ENCODE results near the gene CMTM8. TPM values are rescaled to one million over a fixed set of nuclear protein-coding genes. Genes with fewer than 3 reads are reported as not detected.

CMTM8 gene
- total RNA-seq, 2 experiments from 2014 or later, result 6.1 to 7.5 TPM

- Mint-ChIP-seq H3K4me3 (peak overlapping the region; percentile 68), H3K27ac (peak overlapping the region; percentile 97), H3K9me3 (no peaks in the 10 kb centered on the region), H3K4me1 (ENCODE audit: low read depth) (peaks cover 73% of the 10 kb centered on the region), H3K36me3 (ENCODE audit: low read depth) (no peaks in the 10 kb centered on the region), H3K27me3 (no peaks in the 10 kb centered on the region)
- peaks cover 38% of the 10 kb centered on the region for H3K4me1 ChIP-seq (ENCODE audit: insufficient read depth, low read length)
- H3K27ac ChIP-seq (ENCODE audit: low read depth in 1 of 2, low read length in 2 of 2), result peak overlapping the region; percentile 71 to 80
- POLR2A ChIA-PET, result interaction anchor here (0.6 to 2.1 kb wide), 22 partner anchors 9 to 770 kb away, joined by 3 to 19 read pairs (median 4); partner anchors contain the start of genes CMTM7 and CMTM8
- no peak overlapping the region for H3K4me3 ChIP-seq (ENCODE audit: low read length)
- H3K27me3 ChIP-seq (ENCODE audit: control insufficient read depth in 1 of 2, insufficient read depth in 2 of 2, low read length in 2 of 2), result no peaks in the 10 kb centered on the region
- ATAC-seq (ENCODE audit: poor library complexity), result peak; percentile 74
- no peaks in the 10 kb centered on the region for H3K9me3 ChIP-seq (ENCODE audit: control insufficient read depth in 1 of 2, insufficient read depth in 1 of 2, low read length in 2 of 2)
- CTCF ChIA-PET, result interaction anchor here (0.7 to 2.2 kb wide), 4 partner anchors 9 to 64 kb away, joined by 3 to 7 read pairs (median 3); no protein-coding TSS in a partner anchor
- TF ChIP-seq CTCF (IDR thresholded peaks at IDR 0.05), result no peak
- intact Hi-C loops (cut with DNase I, micrococcal nuclease), result loop anchor here in 1 of 2 experiments (5.0 kb wide), 1 partner anchor 94 kb away; no protein-coding TSS in a partner anchor
- peak in 11 of 14 experiments; percentile 24 to 70 (median 53) for DNase-seq
- no peaks in the 10 kb centered on the region for H3K36me3 ChIP-seq (ENCODE audit: insufficient read depth, low read length)
Measured at GRCh38 chr3:32303399-32303747, 64.9 kb downstream of the CMTM8 start.

GRCh38 chr3:32303977-32304881 is 65.7 kb downstream of the CMTM8 start:
- ChIA-PET CTCF (interaction anchor here (1.0 to 2.2 kb wide), 2 partner anchors 64 to 164 kb away, joined by 4 to 7 read pairs; no protein-coding TSS in a partner anchor), POLR2A (interaction anchor here (0.5 to 2.1 kb wide), 21 partner anchors 8 to 771 kb away, joined by 3 to 19 read pairs (median 4); partner anchors contain the start of genes CMTM7 and CMTM8)
- no peak for TF ChIP-seq CTCF (IDR thresholded peaks at IDR 0.05)
- H3K36me3 ChIP-seq (ENCODE audit: insufficient read depth, low read length), result no peaks in the 10 kb centered on the region
- Mint-ChIP-seq H3K36me3 (ENCODE audit: low read depth) (no peaks in the 10 kb centered on the region), H3K27me3 (no peaks in the 10 kb centered on the region), H3K9me3 (no peaks in the 10 kb centered on the region), H3K27ac (peak overlapping the region; percentile 97), H3K4me3 (no peak overlapping the region), H3K4me1 (ENCODE audit: low read depth) (peaks cover 73% of the 10 kb centered on the region)
- peaks cover 38% of the 10 kb centered on the region for H3K4me1 ChIP-seq (ENCODE audit: insufficient read depth, low read length)
- no peaks in the 10 kb centered on the region for H3K27me3 ChIP-seq (ENCODE audit: control insufficient read depth in 1 of 2, insufficient read depth in 2 of 2, low read length in 2 of 2)
- DNase-seq (no peak), ATAC-seq (ENCODE audit: poor library complexity) (no peak)
- no peaks in the 10 kb centered on the region for H3K9me3 ChIP-seq (ENCODE audit: control insufficient read depth in 1 of 2, insufficient read depth in 1 of 2, low read length in 2 of 2)
- no peak overlapping the region for H3K4me3 ChIP-seq (ENCODE audit: low read length)
- peak overlapping the region in 1 of 2 donors; percentile 80 for H3K27ac ChIP-seq (ENCODE audit: low read depth in 1 of 2, low read length in 2 of 2)
- intact Hi-C loops (cut with DNase I, micrococcal nuclease), result loop anchor here in 1 of 2 experiments (5.0 kb wide), 1 partner anchor 93 kb away; no protein-coding TSS in a partner anchor

GRCh38 chr3:32305361-32305876 is 66.9 kb downstream of the CMTM8 start:
- TF ChIP-seq CTCF (IDR thresholded peaks at IDR 0.05), result no peak
- H3K27ac ChIP-seq (ENCODE audit: low read depth in 1 of 2, low read length in 2 of 2), result no peak overlapping the region
- peaks cover 32% of the 10 kb centered on the region for H3K4me1 ChIP-seq (ENCODE audit: insufficient read depth, low read length)
- H3K9me3 Mint-ChIP-seq, result no peaks in the 10 kb centered on the region
- POLR2A ChIA-PET, result interaction anchor here (0.8 to 1.4 kb wide), 2 partner anchors 9 to 109 kb away, joined by 3 to 5 read pairs; no protein-coding TSS in a partner anchor
- H3K4me3 ChIP-seq (ENCODE audit: low read length), result no peak overlapping the region
- no peaks in the 10 kb centered on the region for H3K36me3 Mint-ChIP-seq (ENCODE audit: low read depth)
- H3K4me3 Mint-ChIP-seq, result no peak overlapping the region
- ATAC-seq (ENCODE audit: poor library complexity) (no peak), DNase-seq (no peak)
- H3K27me3 Mint-ChIP-seq, result no peaks in the 10 kb centered on the region
- CTCF ChIA-PET, result interaction anchor here (1.0 kb wide), 1 partner anchor 163 kb away, joined by 4 read pairs; no protein-coding TSS in a partner anchor
- no peaks in the 10 kb centered on the region for H3K36me3 ChIP-seq (ENCODE audit: insufficient read depth, low read length)
- H3K9me3 ChIP-seq (ENCODE audit: control insufficient read depth in 1 of 2, insufficient read depth in 1 of 2, low read length in 2 of 2), result no peaks in the 10 kb centered on the region
- peak overlapping the region; percentile 63 for H3K27ac Mint-ChIP-seq
- intact Hi-C loops (cut with DNase I, micrococcal nuclease), result no loop called here
- H3K4me1 Mint-ChIP-seq (ENCODE audit: low read depth), result peaks cover 73% of the 10 kb centered on the region
- H3K27me3 ChIP-seq (ENCODE audit: control insufficient read depth in 1 of 2, insufficient read depth in 2 of 2, low read length in 2 of 2), result no peaks in the 10 kb centered on the region
